ENCODE results near the gene SIRT4.
"Not testable (repeated sequence)": the region's sequence is repeated elsewhere in the genome, so short reads cannot be mapped to it uniquely, and the experiment has no call there.

SIRT4 gene

GRCh38 chr12:120327593-120327992 lies 25.5 kb downstream of the SIRT4 start, which contains the start of gene PLA2G1B:
PLA2G1B (minus strand) TSS chr12:120327779; CDS start chr12:120327753, 26 bp downstream.
- Histone ChIP-seq H3K27me3 (peaks cover 0 to 8% of the 10 kb centered on the region in 2 donors), H3K27ac (no peak within 1 kb of the TSS), H3K36me3 (no peaks in the 10 kb centered on the region), H3K4me3 (no peak within 1 kb of the TSS), H3K4me1 (peaks cover 0 to 5% (median 0%) of the 10 kb centered on the region in 4 donors), H3K9me3 (no peaks in the 10 kb centered on the region)
- TF ChIP-seq CTCF (IDR thresholded peaks at IDR 0.05) = no peak
- no peak for DNase-seq
- intact Hi-C loops (cut with DNase I; ENCODE audit: low total_unique reads) = no loop called here

DNA sequence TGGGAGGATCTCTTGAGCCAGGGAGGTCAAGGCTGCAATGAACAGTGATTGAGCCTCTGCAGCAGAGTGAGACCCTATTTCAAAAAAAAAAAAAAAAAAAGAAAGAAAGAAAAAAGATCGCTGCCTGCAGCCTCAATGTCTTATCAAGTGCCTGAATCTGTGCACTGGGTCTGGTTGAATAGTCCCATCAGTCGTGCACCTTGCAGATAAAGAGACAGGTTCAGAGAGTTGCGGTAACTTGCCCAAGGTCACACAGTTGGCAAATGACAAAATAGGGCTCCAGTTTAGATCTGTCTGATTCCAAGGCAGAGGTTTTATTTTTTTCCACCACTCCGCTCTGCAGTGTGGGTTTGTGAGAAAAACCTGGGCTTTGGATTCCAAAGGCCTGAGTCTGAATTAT lies 26.1 kb downstream of the SIRT4 start:
- peaks cover 0 to 8% of the 10 kb centered on the region in 2 donors for H3K27me3 ChIP-seq
- H3K9me3 ChIP-seq = no peaks in the 10 kb centered on the region
- H3K36me3 ChIP-seq = no peaks in the 10 kb centered on the region
- peaks cover 0 to 5% (median 0%) of the 10 kb centered on the region in 4 donors for H3K4me1 ChIP-seq
- no peak overlapping the region for H3K4me3 ChIP-seq
- no peak for DNase-seq
- no peak overlapping the region for H3K27ac ChIP-seq
- no peak for TF ChIP-seq CTCF (IDR thresholded peaks at IDR 0.05)
- intact Hi-C loops (cut with DNase I; ENCODE audit: low total_unique reads) = no loop called here

DNA sequence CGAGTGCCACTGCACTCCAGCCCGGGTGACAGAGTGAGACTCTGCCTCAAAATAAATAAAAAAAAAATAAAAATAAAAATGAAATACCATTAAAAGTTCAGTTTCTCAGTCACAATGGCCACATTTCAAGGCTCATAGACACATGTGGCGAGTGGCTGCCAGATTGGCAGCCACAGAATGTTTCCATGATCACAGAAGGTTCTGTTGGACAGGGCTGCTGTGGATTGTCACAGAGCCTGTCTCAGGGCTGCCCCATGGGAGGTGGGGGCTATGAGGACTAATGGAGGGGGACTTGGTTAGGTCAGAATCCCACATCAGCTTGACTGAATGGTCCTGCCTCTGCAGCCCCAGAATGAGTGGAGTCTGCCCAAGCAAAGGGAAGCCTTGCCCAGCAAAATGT lies 29.3 kb downstream of the SIRT4 start:
- H3K36me3 ChIP-seq = no peaks in the 10 kb centered on the region

DNA sequence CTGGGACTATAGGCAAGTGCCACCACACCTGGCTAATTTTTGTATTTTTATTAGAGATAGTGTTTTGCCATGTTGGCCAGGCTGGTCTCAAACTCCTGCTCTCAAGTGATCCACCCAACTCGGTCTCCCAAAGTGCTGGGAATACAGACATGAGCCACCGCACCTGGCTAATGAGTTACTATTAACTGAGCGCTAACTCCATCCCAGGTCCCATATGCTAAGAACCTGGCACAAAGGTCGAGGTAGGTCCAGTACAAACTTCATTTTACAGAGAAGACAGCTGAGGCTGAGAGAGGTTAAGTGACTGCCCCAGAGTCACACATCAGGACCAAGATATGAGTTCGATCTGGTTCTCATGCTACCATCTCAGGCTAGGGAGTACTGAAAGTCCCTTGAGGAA lies 29.9 kb downstream of the SIRT4 start:
- Histone ChIP-seq H3K27me3 (peaks cover 0 to 8% of the 10 kb centered on the region in 2 donors), H3K9me3 (no peaks in the 10 kb centered on the region), H3K36me3 (no peaks in the 10 kb centered on the region), H3K4me1 (no peaks in the 10 kb centered on the region), H3K4me3 (no peak overlapping the region), H3K27ac (no peak overlapping the region)
- intact Hi-C loops (cut with DNase I; ENCODE audit: low total_unique reads) = no loop called here
- DNase-seq = no peak
- TF ChIP-seq CTCF (IDR thresholded peaks at IDR 0.05) = no peak

More for the DNA sequence above, 29.3 kb downstream of the SIRT4 start:
- peaks cover 0 to 8% of the 10 kb centered on the region in 2 donors for H3K27me3 ChIP-seq
- no peak overlapping the region for H3K27ac ChIP-seq
- no peak for DNase-seq
- intact Hi-C loops (cut with DNase I; ENCODE audit: low total_unique reads) = no loop called here
- H3K4me1 ChIP-seq = no peaks in the 10 kb centered on the region
- H3K4me3 ChIP-seq = no peak overlapping the region
- H3K9me3 ChIP-seq = no peaks in the 10 kb centered on the region
- TF ChIP-seq CTCF (IDR thresholded peaks at IDR 0.05) = no peak

- H3K4me3 ChIP-seq = no peak overlapping the region
- H3K4me1 ChIP-seq = no peaks in the 10 kb centered on the region
- H3K27me3 ChIP-seq = peaks cover 0 to 8% of the 10 kb centered on the region in 2 donors
- TF ChIP-seq CTCF (IDR thresholded peaks at IDR 0.05) = no peak
- intact Hi-C loops (cut with DNase I; ENCODE audit: low total_unique reads) = no loop called here
- no peak overlapping the region for H3K27ac ChIP-seq
- H3K9me3 ChIP-seq = no peaks in the 10 kb centered on the region
- DNase-seq = no peak
- no peaks in the 10 kb centered on the region for H3K36me3 ChIP-seq
These were observed 30.4 kb downstream of the SIRT4 start for GRCh38 chr12:120332523-120332922.

DNA sequence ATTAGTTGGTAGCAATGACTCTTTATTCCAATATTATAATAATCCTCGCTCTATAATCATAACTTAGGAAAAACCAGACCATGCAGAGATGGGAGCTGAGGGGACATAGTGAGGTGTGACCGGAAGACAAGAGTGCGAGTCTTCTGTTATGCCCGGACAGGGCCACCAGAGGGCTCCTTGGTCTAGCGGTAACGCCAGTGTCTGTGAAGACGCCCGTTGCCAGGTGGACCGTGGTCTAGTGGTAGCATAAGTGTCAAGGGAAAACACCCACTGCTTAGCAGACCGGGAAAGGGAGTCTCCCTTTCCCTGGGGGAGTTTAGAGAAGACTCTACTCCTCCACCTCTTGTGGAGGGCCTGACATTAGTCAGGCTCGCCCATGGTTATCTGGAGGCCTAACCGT lies 33.3 kb downstream of the SIRT4 start:
- H3K4me1 ChIP-seq; H3K4me3 ChIP-seq; intact Hi-C loops (cut with DNase I; ENCODE audit: low total_unique reads); H3K9me3 ChIP-seq; H3K27ac ChIP-seq; H3K36me3 ChIP-seq; H3K27me3 ChIP-seq: not testable (repeated sequence)
- TF ChIP-seq CTCF (IDR thresholded peaks at IDR 0.05) = peak; percentile 61 to 62
- DNase-seq = peak; percentile 41 to 70

- DNase-seq; H3K4me3 ChIP-seq; H3K27me3 ChIP-seq; H3K27ac ChIP-seq; H3K9me3 ChIP-seq; intact Hi-C loops (cut with DNase I; ENCODE audit: low total_unique reads); H3K36me3 ChIP-seq; H3K4me1 ChIP-seq: not testable (repeated sequence)
These were observed 34.3 kb downstream of the SIRT4 start for GRCh38 chr12:120336392-120336791.
